A549 treated with Hydrocortisone at 1 μM for 4 hours (cell line): ENCODE data around the gene OSBPL10. TPM values are rescaled to one million over a fixed set of nuclear protein-coding genes. Genes with fewer than 3 reads are reported as not detected.

Experiments
- total RNA-seq: library from RNA; stranded (reverse); fragments of 200-300 nt; extraction: Qiagen RNA extraction; gene quantifications from 5 replicates; pipeline ENCODE4 v1.2.3, GENCODE V29; 2022

The OSBPL10 gene, protein sequence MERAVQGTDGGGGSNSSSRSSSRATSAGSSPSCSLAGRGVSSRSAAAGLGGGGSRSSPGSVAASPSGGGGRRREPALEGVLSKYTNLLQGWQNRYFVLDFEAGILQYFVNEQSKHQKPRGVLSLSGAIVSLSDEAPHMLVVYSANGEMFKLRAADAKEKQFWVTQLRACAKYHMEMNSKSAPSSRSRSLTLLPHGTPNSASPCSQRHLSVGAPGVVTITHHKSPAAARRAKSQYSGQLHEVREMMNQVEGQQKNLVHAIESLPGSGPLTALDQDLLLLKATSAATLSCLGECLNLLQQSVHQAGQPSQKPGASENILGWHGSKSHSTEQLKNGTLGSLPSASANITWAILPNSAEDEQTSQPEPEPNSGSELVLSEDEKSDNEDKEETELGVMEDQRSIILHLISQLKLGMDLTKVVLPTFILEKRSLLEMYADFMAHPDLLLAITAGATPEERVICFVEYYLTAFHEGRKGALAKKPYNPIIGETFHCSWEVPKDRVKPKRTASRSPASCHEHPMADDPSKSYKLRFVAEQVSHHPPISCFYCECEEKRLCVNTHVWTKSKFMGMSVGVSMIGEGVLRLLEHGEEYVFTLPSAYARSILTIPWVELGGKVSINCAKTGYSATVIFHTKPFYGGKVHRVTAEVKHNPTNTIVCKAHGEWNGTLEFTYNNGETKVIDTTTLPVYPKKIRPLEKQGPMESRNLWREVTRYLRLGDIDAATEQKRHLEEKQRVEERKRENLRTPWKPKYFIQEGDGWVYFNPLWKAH
- 17.0 to 24.1 TPM (median 20.0 TPM) in 5 replicates for total RNA-seq

DNA sequence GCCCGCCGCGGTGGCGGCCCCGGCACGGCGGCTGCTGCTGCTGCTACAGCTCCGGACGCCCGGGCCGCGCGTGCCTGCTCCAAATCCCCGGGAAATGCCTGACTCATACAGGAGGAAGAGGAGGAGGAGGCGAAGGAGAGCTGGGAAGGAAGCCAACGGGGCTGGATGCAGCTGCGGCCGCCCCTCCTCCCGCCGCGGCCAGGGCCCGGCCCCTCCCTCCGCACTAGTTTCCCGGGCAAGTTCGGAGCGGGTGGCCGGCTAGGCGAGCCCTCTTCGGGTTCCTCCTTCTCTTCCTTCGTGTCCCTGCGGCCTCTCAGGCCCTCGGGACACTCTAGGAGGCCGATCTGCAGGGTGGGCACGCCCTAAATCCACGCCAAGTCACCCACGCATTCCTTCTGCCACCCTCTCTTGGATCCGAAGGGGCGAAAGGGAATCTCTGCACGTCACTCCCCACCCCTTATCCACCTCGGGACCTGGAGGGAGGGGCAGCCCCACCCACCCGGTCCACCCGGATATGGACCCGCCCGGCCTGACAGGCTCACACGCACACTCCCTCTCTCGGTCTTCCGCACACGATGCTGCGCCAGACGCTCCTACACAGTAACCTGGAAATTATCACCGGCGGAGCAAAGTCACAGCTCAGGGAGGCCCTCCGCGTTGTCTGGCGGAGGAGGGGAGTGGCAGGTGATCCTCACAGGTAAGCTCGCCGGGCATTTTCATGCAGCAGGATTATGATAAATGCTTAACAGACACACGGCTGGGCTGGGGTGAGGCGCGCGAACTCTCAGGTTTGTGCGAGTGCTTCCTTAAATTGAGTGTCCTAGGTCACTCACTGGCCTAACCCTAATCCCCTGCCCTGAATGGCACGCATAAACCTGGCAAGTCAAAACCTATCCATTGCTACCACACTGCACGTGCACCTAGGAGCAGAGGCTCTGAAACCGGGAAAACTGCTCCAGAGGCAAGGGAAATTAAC lies at the start of gene OSBPL10, which contains the start of gene ZNF860:
Gene OSBPL10, minus strand, starts transcription at position 57 of the 976 bp plus-strand sequence. CDS start 83 bp downstream, outside the sequence.
Gene ZNF860, plus strand, starts transcription at position 545 of the 976 bp plus-strand sequence. CDS start 7,330 bp downstream, outside the sequence.

Other genes with a start within 250 kb of the OSBPL10 start
- 1.1 to 1.6 TPM (median 1.4 TPM) in 5 replicates for gene ZNF860, start 488 bp upstream of the OSBPL10 start, total RNA-seq
- 15.5 to 22.2 TPM (median 18.5 TPM) in 5 replicates for gene GPD1L, start 125.4 kb upstream of the OSBPL10 start, total RNA-seq